H1 (cell line): ENCODE data around the gene EPM2A.

Experiments used
- CREB1 ChIP-seq: IDR thresholded peaks from 2 replicates; pipeline ENCODE4 v1.6.1; 2012; ENCODE audit warnings: inconsistent platforms
- EP300 ChIP-seq, 2 experiments: IDR thresholded peaks; 1 replicate in 1 of 2; 2 replicates in 1 of 2; pipeline ENCODE4 v1.6.1; 2011 to 2012; ENCODE audit warnings: low read depth in 2 of 2, low read length in 2 of 2, mild to moderate bottlenecking in 2 of 2, borderline replicate concordance in 1 of 2, inconsistent platforms in 1 of 2, moderate library complexity in 1 of 2
- EZH2 ChIP-seq: fragments of 200-600 bp; sonication (generic); IDR thresholded peaks from 2 replicates; pipeline ENCODE4 v1.7.1; 2012; ENCODE audit warnings: low read depth, mild to moderate bottlenecking, moderate library complexity, low read length, inconsistent platforms; ENCODE audit not compliant: severe bottlenecking
- GABPA ChIP-seq: IDR thresholded peaks from 2 replicates; pipeline ENCODE4 v1.6.1; 2011; ENCODE audit warnings: mild to moderate bottlenecking, low read length, moderate library complexity, borderline replicate concordance; ENCODE audit not compliant: insufficient read depth
- GTF2F1 ChIP-seq: IDR thresholded peaks from 2 replicates; pipeline ENCODE4 v1.6.1; 2012; ENCODE audit warnings: low read depth, low read length, improper control_type of control experiment, borderline replicate concordance
- HDAC2 ChIP-seq, 2 experiments: fragments of 300-600 bp in 1 of 2; sonication (generic) in 1 of 2; IDR thresholded peaks; 2 replicates each; pipeline ENCODE4 v1.6.1; 2011 to 2012; ENCODE audit warnings: low read depth in 2 of 2, low read length in 2 of 2, mild to moderate bottlenecking in 2 of 2, moderate library complexity in 2 of 2, borderline replicate concordance in 1 of 2, inconsistent platforms in 1 of 2
- KDM5A ChIP-seq: fragments of 200-600 bp; IDR thresholded peaks from 2 replicates; pipeline ENCODE4 v1.7.1; 2012; ENCODE audit warnings: mild to moderate bottlenecking, low read length, inconsistent platforms, mixed read lengths
- NRF1 ChIP-seq: IDR thresholded peaks from 2 replicates; pipeline ENCODE4 v1.6.1; 2011; ENCODE audit warnings: mild to moderate bottlenecking, low read depth, low read length, improper control_type of control experiment
- POLR2A ChIP-seq, 2 experiments: IDR thresholded peaks; 1 replicate in 1 of 2; 2 replicates in 1 of 2; pipeline ENCODE4 v1.6.1; 2011; ENCODE audit warnings: low read depth in 2 of 2, low read length in 2 of 2, mild to moderate bottlenecking in 2 of 2; ENCODE audit errors: control extremely low read depth in 1 of 2
- RAD21 ChIP-seq, 2 experiments: IDR thresholded peaks in 1 of 2; conservative IDR thresholded peaks in 1 of 2; 2 replicates each; pipeline ENCODE4 v1.6.1; 2011; ENCODE audit warnings: low read depth in 2 of 2, low read length in 2 of 2, improper control_type of control experiment in 1 of 2, inconsistent platforms in 1 of 2, mild to moderate bottlenecking in 1 of 2, moderate library complexity in 1 of 2
- TAF1 ChIP-seq: IDR thresholded peaks from 2 replicates; pipeline ENCODE4 v1.6.1; 2011; ENCODE audit warnings: mild to moderate bottlenecking, low read depth, low read length
- TF ChIP-seq, protein P1 (sequence below), 3 experiments: IDR thresholded peaks; 1 replicate in 2 of 3; 2 replicates in 1 of 3; pipeline versions ENCODE4 v1.5.1 to v1.6.1; 2011; ENCODE audit warnings: low read length in 3 of 3, mild to moderate bottlenecking in 3 of 3, inconsistent platforms in 2 of 3, low read depth in 1 of 3, moderate library complexity in 1 of 3; ENCODE audit not compliant: insufficient read depth in 1 of 3; ENCODE audit errors: control extremely low read depth in 1 of 3

DNA sequence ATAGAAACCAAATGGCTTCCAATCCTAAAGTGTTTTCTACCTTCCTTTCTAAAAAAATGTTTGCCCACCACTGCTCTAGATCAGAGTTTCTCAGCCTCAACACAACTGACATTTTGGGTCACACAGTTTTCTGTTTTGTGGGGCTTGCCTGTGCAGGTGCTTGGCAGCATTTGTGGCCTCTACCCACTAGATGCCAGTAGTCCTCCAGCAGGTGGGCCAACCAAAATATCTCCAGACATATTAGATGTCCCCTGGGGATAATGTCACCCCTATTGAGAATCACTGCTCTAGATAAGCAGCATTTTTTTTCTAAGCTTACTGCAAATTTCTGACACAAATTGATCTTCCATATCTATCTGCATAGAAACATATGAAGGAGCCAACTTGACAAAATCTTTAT lies 26.3 kb upstream of the EPM2A start:
- TF ChIP-seq, protein P1, sequence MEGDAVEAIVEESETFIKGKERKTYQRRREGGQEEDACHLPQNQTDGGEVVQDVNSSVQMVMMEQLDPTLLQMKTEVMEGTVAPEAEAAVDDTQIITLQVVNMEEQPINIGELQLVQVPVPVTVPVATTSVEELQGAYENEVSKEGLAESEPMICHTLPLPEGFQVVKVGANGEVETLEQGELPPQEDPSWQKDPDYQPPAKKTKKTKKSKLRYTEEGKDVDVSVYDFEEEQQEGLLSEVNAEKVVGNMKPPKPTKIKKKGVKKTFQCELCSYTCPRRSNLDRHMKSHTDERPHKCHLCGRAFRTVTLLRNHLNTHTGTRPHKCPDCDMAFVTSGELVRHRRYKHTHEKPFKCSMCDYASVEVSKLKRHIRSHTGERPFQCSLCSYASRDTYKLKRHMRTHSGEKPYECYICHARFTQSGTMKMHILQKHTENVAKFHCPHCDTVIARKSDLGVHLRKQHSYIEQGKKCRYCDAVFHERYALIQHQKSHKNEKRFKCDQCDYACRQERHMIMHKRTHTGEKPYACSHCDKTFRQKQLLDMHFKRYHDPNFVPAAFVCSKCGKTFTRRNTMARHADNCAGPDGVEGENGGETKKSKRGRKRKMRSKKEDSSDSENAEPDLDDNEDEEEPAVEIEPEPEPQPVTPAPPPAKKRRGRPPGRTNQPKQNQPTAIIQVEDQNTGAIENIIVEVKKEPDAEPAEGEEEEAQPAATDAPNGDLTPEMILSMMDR (IDR thresholded peaks at IDR 0.05; ENCODE audit: control extremely low read depth in 1 of 3, insufficient read depth in 1 of 3, low read depth in 1 of 3, low read length in 3 of 3): peak; percentile 7 to 19 (median 14); a peak in 2 of 4 replicates
- TF ChIP-seq CREB1 (no peak), POLR2A (IDR thresholded peaks at IDR 0.05; ENCODE audit: control extremely low read depth in 1 of 2, low read depth in 2 of 2, low read length in 2 of 2) (no peak), GTF2F1 (no peak), HDAC2 (IDR thresholded peaks at IDR 0.05; ENCODE audit: borderline replicate concordance in 1 of 2, low read depth in 2 of 2, low read length in 2 of 2) (no peak), NRF1 (no peak), EZH2 (no peak), TAF1 (no peak), KDM5A (no peak), GABPA (no peak), RAD21 (IDR thresholded peaks at IDR 0.05 in 1 of 2, conservative IDR thresholded peaks at IDR 0.05 in 1 of 2; ENCODE audit: low read depth in 2 of 2, low read length in 2 of 2) (peak; percentile 40 to 61; a peak in 3 of 4 replicates), EP300 (IDR thresholded peaks at IDR 0.05; ENCODE audit: borderline replicate concordance in 1 of 2, low read depth in 2 of 2, low read length in 2 of 2) (no peak)
